ENCODE measurements around the gene MUC13.

The MUC13 gene

DNA sequence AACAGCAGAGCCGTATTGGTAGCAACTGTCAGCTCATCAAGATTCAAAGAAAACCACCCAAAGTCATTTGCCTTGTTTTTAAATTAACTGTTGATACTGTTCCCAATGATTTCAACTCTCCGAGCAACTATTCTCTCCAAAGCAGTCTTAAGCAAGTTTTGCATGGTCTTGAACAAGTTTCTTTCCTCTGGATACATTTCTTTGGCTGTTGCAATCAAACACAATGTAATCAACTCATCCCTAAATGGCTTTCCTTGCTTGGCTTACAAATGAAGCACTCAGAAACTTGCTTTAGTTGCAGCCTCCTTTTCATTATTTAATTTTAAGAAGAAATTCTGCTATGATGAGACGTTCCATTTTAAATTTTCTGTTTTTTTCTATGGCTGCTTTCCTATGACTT, 15.5 kb upstream of the MUC13 start:
- TF ChIP-seq ISL1 (CRISPR knock-in tag; IDR thresholded peaks at IDR 0.05) (no peak), TCF4 (CRISPR knock-in tag; IDR thresholded peaks at IDR 0.05; ENCODE audit: borderline replicate concordance) (no peak), GLIS3 (CRISPR knock-in tag; IDR thresholded peaks at IDR 0.05) (no peak), ZFP30 (CRISPR knock-in tag; IDR thresholded peaks at IDR 0.05) (no peak), TOX (CRISPR knock-in tag; IDR thresholded peaks at IDR 0.05; ENCODE audit: borderline replicate concordance) (no peak), RARB (CRISPR knock-in tag; IDR thresholded peaks at IDR 0.05) (no peak), CSDC2 (CRISPR knock-in tag; IDR thresholded peaks at IDR 0.05) (no peak), ZNF565 (CRISPR knock-in tag; conservative IDR thresholded peaks at IDR 0.05; ENCODE audit: low read depth) (no peak), ARNTL (CRISPR knock-in tag; IDR thresholded peaks at IDR 0.05; ENCODE audit: borderline replicate concordance, low read depth) (no peak), PPARA (CRISPR knock-in tag; IDR thresholded peaks at IDR 0.05; ENCODE audit: borderline replicate concordance) (no peak), ZNF8 (CRISPR knock-in tag; IDR thresholded peaks at IDR 0.05) (no peak), BACH2 (CRISPR knock-in tag; IDR thresholded peaks at IDR 0.05; ENCODE audit: borderline replicate concordance) (no peak), SNAI2 (CRISPR knock-in tag; IDR thresholded peaks at IDR 0.05) (no peak), ZFP3 (CRISPR knock-in tag; IDR thresholded peaks at IDR 0.05) (no peak), ESRRG (CRISPR knock-in tag; IDR thresholded peaks at IDR 0.05) (no peak)
- TF ChIP-seq, protein P1, sequence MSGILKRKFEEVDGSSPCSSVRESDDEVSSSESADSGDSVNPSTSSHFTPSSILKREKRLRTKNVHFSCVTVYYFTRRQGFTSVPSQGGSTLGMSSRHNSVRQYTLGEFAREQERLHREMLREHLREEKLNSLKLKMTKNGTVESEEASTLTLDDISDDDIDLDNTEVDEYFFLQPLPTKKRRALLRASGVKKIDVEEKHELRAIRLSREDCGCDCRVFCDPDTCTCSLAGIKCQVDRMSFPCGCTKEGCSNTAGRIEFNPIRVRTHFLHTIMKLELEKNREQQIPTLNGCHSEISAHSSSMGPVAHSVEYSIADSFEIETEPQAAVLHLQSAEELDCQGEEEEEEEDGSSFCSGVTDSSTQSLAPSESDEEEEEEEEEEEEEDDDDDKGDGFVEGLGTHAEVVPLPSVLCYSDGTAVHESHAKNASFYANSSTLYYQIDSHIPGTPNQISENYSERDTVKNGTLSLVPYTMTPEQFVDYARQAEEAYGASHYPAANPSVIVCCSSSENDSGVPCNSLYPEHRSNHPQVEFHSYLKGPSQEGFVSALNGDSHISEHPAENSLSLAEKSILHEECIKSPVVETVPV (CRISPR knock-in tag; IDR thresholded peaks at IDR 0.05) = no peak
- TF ChIP-seq, protein P2, sequence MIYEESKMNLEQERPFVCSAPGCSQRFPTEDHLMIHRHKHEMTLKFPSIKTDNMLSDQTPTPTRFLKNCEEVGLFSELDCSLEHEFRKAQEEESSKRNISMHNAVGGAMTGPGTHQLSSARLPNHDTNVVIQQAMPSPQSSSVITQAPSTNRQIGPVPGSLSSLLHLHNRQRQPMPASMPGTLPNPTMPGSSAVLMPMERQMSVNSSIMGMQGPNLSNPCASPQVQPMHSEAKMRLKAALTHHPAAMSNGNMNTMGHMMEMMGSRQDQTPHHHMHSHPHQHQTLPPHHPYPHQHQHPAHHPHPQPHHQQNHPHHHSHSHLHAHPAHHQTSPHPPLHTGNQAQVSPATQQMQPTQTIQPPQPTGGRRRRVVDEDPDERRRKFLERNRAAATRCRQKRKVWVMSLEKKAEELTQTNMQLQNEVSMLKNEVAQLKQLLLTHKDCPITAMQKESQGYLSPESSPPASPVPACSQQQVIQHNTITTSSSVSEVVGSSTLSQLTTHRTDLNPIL (CRISPR knock-in tag; IDR thresholded peaks at IDR 0.05; ENCODE audit: low read depth) = no peak
- TF ChIP-seq, protein P3, sequence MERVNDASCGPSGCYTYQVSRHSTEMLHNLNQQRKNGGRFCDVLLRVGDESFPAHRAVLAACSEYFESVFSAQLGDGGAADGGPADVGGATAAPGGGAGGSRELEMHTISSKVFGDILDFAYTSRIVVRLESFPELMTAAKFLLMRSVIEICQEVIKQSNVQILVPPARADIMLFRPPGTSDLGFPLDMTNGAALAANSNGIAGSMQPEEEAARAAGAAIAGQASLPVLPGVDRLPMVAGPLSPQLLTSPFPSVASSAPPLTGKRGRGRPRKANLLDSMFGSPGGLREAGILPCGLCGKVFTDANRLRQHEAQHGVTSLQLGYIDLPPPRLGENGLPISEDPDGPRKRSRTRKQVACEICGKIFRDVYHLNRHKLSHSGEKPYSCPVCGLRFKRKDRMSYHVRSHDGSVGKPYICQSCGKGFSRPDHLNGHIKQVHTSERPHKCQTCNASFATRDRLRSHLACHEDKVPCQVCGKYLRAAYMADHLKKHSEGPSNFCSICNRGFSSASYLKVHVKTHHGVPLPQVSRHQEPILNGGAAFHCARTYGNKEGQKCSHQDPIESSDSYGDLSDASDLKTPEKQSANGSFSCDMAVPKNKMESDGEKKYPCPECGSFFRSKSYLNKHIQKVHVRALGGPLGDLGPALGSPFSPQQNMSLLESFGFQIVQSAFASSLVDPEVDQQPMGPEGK (CRISPR knock-in tag; IDR thresholded peaks at IDR 0.05; ENCODE audit: borderline replicate concordance) = no peak
- TF ChIP-seq, protein P4, sequence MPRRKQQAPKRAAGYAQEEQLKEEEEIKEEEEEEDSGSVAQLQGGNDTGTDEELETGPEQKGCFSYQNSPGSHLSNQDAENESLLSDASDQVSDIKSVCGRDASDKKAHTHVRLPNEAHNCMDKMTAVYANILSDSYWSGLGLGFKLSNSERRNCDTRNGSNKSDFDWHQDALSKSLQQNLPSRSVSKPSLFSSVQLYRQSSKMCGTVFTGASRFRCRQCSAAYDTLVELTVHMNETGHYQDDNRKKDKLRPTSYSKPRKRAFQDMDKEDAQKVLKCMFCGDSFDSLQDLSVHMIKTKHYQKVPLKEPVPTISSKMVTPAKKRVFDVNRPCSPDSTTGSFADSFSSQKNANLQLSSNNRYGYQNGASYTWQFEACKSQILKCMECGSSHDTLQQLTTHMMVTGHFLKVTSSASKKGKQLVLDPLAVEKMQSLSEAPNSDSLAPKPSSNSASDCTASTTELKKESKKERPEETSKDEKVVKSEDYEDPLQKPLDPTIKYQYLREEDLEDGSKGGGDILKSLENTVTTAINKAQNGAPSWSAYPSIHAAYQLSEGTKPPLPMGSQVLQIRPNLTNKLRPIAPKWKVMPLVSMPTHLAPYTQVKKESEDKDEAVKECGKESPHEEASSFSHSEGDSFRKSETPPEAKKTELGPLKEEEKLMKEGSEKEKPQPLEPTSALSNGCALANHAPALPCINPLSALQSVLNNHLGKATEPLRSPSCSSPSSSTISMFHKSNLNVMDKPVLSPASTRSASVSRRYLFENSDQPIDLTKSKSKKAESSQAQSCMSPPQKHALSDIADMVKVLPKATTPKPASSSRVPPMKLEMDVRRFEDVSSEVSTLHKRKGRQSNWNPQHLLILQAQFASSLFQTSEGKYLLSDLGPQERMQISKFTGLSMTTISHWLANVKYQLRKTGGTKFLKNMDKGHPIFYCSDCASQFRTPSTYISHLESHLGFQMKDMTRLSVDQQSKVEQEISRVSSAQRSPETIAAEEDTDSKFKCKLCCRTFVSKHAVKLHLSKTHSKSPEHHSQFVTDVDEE (CRISPR knock-in tag; IDR thresholded peaks at IDR 0.05) = no peak
- TF ChIP-seq, protein P5, sequence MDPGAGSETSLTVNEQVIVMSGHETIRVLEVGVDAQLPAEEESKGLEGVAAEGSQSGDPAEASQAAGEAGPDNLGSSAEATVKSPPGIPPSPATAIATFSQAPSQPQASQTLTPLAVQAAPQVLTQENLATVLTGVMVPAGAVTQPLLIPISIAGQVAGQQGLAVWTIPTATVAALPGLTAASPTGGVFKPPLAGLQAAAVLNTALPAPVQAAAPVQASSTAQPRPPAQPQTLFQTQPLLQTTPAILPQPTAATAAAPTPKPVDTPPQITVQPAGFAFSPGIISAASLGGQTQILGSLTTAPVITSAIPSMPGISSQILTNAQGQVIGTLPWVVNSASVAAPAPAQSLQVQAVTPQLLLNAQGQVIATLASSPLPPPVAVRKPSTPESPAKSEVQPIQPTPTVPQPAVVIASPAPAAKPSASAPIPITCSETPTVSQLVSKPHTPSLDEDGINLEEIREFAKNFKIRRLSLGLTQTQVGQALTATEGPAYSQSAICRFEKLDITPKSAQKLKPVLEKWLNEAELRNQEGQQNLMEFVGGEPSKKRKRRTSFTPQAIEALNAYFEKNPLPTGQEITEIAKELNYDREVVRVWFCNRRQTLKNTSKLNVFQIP (CRISPR knock-in tag; IDR thresholded peaks at IDR 0.05; ENCODE audit: borderline replicate concordance, low read depth) = no peak
- no peak for ATAC-seq

DNA sequence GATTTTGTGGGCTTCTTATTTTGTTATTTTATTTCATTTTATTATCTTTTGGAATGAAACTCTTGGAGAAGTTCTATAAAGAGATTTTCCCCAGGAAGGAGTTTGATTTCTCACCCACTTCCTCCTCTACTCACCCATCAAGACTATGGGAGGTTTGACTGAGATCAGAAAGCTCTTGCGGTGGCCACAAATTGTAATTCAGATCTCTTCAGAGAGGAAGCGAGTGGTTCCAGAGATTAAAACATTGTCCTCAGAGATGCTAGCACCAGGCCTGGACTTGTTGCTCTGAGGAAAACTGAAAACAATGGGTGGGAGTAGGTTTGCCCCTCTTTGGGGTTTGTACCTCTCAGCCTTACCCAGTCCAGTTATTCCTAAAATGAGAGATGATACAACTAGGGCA, 8.1 kb upstream of the MUC13 start:
- TF ChIP-seq ZC3H10 (CRISPR knock-in tag; IDR thresholded peaks at IDR 0.05) = no peak
- no peak for TF ChIP-seq ZNF8 (CRISPR knock-in tag; IDR thresholded peaks at IDR 0.05)
- no peak for TF ChIP-seq ESRRG (CRISPR knock-in tag; IDR thresholded peaks at IDR 0.05)
- TF ChIP-seq, protein P5 (CRISPR knock-in tag; IDR thresholded peaks at IDR 0.05; ENCODE audit: borderline replicate concordance, low read depth) = no peak
- no peak for TF ChIP-seq PPARA (CRISPR knock-in tag; IDR thresholded peaks at IDR 0.05; ENCODE audit: borderline replicate concordance)

More for the DNA sequence above, 8.1 kb upstream of the MUC13 start:
- no peak for ATAC-seq
